AML-193 (cell line): ENCODE measurements around the gene CALCOCO1.

Source experiments
- DNase-seq, 2 experiments: peaks; one replicate each; lab custom pipeline; 2025; lab: John Stamatoyannopoulos, UW

Gene CALCOCO1

GRCh38 chr12:53660041-53660440, 67.2 kb downstream of the CALCOCO1 start:
- no peak for DNase-seq

GRCh38 chr12:53659571-53659981, 67.7 kb downstream of the CALCOCO1 start:
- DNase-seq = no peak

- no peak for DNase-seq
Observed at GRCh38 chr12:53659011-53659551, 68.2 kb downstream of the CALCOCO1 start.
